GM12891 (cell line): ENCODE data around the gene CHSY1.

Experiments used
- DNase-seq: peaks from one replicate; pipeline ENCODE4 v3.0.0; 2011; ENCODE audit warnings: low spot score; ENCODE audit not compliant: insufficient read length
- FAIRE-seq: peaks from 2 replicates; lab custom pipeline; 2011; peaks lifted over from hg19 to GRCh38; lab: Jason Lieb, UNC
- PAX5 ChIP-seq: IDR thresholded peaks from 2 replicates; pipeline ENCODE4 v1.6.1; 2011; ENCODE audit warnings: low read length, moderate library complexity, mild to moderate bottlenecking; ENCODE audit not compliant: insufficient read depth, severe bottlenecking
- POLR2A ChIP-seq: IDR thresholded peaks from 2 replicates; pipeline ENCODE4 v1.6.1; 2011; ENCODE audit warnings: low read depth, low read length, control low read depth
- POLR2AphosphoS5 ChIP-seq: IDR thresholded peaks from 2 replicates; pipeline ENCODE4 v1.6.1; 2011; ENCODE audit warnings: low read depth, low read length, control low read depth
- POU2F2 ChIP-seq: IDR thresholded peaks from 2 replicates; pipeline ENCODE4 v1.6.1; 2011; ENCODE audit warnings: low read depth, mild to moderate bottlenecking, control low read depth, low read length, moderate library complexity
- SPI1 ChIP-seq: IDR thresholded peaks from 2 replicates; pipeline ENCODE4 v1.6.1; 2011; ENCODE audit warnings: low read depth, low read length, control low read depth
- TAF1 ChIP-seq: IDR thresholded peaks from 2 replicates; pipeline ENCODE4 v1.6.1; 2011; ENCODE audit warnings: low read depth, low read length, control low read depth

The CHSY1 gene

GRCh38 chr15:101213147-101213546 lies 38.7 kb downstream of the CHSY1 start:
- no peak for TF ChIP-seq POU2F2
- no peak for TF ChIP-seq POLR2AphosphoS5
- no peak for TF ChIP-seq SPI1
- no peak for TF ChIP-seq PAX5
- TF ChIP-seq POLR2A: no peak
- no peak for TF ChIP-seq TAF1
- no peak for FAIRE-seq
- no peak for DNase-seq

- TF ChIP-seq POU2F2 (no peak), PAX5 (no peak), SPI1 (no peak), POLR2AphosphoS5 (no peak), TAF1 (no peak), POLR2A (no peak)
- FAIRE-seq (no peak), DNase-seq (no peak)
These were observed 40.0 kb downstream of the CHSY1 start for GRCh38 chr15:101211897-101212296.

GRCh38 chr15:101210466-101210865 lies 41.4 kb downstream of the CHSY1 start:
- TF ChIP-seq PAX5 (no peak), SPI1 (peak; percentile 79), POU2F2 (no peak), TAF1 (no peak), POLR2AphosphoS5 (no peak), POLR2A (no peak)
- DNase-seq (no peak), FAIRE-seq (no peak)

DNA sequence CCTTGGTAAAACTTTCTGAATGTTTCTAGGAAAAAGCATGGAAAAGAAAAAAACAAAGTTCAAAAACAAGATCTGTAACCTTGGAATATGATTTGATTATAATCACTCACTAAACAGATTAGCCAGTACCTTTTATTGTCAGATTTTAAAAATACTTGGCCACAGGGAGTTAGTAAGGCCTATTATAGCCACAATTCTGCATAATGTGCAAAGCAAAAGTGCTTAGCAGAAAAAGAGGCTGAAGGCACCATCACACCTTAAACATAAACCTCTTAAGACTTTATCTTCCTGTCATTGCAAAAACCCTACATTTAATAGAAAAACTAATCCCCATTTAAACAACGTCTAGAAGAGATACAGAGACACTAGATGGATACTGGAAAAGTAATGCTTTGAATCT lies 41.8 kb downstream of the CHSY1 start:
- DNase-seq: no peak
- FAIRE-seq: no peak
- no peak for TF ChIP-seq POU2F2
- TF ChIP-seq SPI1: no peak
- TF ChIP-seq POLR2A: no peak
- TF ChIP-seq PAX5: no peak
- TF ChIP-seq TAF1: no peak
- TF ChIP-seq POLR2AphosphoS5: no peak

DNA sequence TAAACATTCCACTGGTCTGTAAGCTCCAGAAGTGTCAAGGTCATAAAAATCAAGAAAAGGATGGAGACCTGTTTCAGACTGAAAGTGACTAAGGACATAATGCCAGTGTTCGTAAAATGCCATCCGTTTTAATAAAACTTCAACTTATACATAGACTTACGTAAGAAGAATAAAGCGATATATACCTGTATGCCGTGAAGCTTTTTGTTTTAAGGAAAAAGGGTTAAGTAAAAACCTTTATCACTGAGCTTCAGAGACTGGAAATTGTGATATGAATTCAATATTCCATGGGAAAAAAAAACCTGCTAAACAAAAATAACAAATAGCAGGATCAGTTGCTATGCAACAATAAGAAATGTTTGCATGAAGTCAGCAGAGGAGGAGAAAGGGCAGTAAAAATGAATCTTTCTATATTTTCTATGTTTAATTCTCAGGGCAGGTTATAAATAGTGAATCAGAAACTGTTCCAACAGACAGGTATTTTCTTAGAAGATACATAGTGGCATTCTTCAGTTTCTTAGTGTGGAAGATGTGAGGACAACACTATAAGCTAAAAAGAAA lies 42.5 kb downstream of the CHSY1 start:
- TF ChIP-seq POLR2A: no peak
- TF ChIP-seq POLR2AphosphoS5: no peak
- no peak for TF ChIP-seq POU2F2
- no peak for TF ChIP-seq SPI1
- TF ChIP-seq TAF1: no peak
- no peak for TF ChIP-seq PAX5
- FAIRE-seq (no peak), DNase-seq (no peak)

DNA sequence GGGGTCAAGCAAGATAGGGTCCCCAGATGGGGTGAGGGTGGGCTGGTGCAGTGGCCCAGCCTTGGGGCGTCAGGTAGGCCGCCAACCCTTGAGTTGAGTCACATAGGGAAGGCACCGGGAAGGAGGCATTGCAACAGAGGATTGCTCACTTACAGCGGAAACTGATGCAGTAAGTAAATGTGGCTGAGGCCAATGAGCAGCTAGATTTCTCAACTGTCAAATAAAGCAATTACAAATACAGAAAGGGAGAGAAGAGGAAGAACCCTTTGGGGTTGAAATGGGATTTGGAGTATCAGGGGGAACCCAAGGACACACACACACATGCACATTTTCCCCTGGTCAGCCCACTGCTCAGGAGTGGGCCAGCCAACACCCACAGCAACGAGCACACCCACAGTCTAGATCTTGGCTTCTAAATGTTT lies 44.0 kb downstream of the CHSY1 start:
- FAIRE-seq (no peak), DNase-seq (no peak)
- TF ChIP-seq POLR2AphosphoS5 (no peak), TAF1 (no peak), POU2F2 (no peak)

GRCh38 chr15:101206176-101206591 lies 45.7 kb downstream of the CHSY1 start:
- FAIRE-seq (no peak), DNase-seq (no peak)
- TF ChIP-seq PAX5 (no peak), SPI1 (no peak), POLR2A (no peak), TAF1 (no peak), POLR2AphosphoS5 (no peak), POU2F2 (no peak)

DNA sequence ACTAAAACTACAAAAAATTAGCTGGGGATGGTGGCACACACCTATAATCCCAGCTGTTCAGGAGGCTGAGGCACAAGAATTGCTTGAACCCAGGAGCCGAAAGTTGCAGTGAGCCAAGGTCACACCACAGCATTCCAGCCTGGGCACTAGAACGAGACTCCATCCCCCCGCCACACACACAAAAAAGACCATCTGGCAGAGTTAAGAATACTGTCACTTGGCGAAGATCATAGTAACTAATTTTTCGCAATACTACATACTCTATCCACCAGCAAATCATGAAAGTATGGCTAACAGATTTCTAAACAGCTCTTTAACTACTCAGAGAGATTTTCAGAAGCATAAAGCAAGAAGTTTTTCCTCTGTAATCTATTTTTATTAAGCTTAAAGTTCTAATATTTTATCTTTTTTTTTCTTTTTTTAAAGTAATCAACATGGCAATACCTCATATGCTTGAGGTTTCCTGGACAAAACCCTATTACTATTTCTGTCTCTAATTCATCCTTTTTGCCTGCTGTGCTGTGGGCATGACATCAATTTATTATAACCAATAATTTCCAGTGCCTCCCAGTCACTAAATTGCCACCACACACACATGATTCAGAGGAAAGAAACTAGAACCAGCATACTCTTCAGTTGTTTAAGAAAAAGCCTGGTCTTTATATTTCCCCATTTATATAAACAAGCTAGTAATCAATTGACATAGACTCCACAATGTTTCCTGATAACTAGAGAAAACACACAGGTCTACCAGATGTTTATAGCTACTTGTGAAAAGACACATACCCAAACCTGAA lies 46.9 kb downstream of the CHSY1 start:
- no peak for FAIRE-seq

GRCh38 chr15:101203607-101204189 lies 48.1 kb downstream of the CHSY1 start:
- FAIRE-seq (peak; percentile 13), DNase-seq (no peak)
- TF ChIP-seq POLR2AphosphoS5: no peak
- no peak for TF ChIP-seq PAX5

More for the DNA sequence above, 46.9 kb downstream of the CHSY1 start:
- no peak for TF ChIP-seq POU2F2
- no peak for TF ChIP-seq PAX5
- TF ChIP-seq POLR2A: no peak
- TF ChIP-seq TAF1: no peak
- TF ChIP-seq POLR2AphosphoS5: no peak
- TF ChIP-seq SPI1: no peak
- DNase-seq: no peak

DNA sequence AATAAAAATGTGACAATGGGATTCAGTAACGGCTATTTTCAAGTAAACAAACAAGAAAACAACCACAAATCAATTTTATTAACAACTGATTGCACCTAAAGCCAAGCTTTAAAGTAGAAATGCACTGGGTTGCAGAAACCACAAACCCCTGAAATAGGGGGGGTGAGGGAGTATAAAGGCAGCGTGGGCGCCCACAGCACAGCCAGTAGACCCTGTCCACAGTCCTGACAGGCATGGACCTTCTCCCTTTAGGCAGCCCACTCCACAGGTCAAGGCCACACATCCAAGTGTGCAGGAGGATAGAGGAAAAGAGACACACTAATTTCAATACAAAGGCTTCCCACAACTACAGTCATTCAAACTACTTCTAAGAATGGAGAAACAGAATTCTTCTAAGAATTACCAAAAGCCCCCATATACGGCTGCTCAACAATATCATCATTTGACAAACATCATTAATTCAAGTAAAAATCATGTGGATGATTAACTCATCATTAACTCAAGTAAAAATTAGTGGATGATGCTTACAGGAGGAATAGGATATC lies 48.7 kb downstream of the CHSY1 start:
- TF ChIP-seq SPI1 (no peak), TAF1 (no peak), PAX5 (no peak), POLR2AphosphoS5 (no peak), POU2F2 (no peak), POLR2A (no peak)
- DNase-seq: no peak
- FAIRE-seq: peak; percentile 57
